ENCODE measurements around the gene POC5. TPM values are rescaled to one million over a fixed set of nuclear protein-coding genes. Genes with fewer than 3 reads are reported as not detected.

The POC5 gene
- 10 to 100 TPM in 2 of 4 donors, 1 to 10 TPM in 2; 5.1 to 68.5 (median 9.3) TPM for total RNA-seq

GRCh38 chr5:75717082-75717922 is at the start of gene POC5:
POC5 (minus strand) TSS chr5:75717437; CDS start chr5:75712937, 4,500 bp downstream.
- peak; percentile 98 to 99 (median 99) for DNase-seq
- H3K27ac ChIP-seq: peak within 1 kb of the TSS; percentile 77 to 92 (median 85)
- H3K36me3 ChIP-seq: no peaks in the 10 kb centered on the region
- H3K4me3 ChIP-seq: peak within 1 kb of the TSS; percentile 63 to 86 (median 80)
- no peaks in the 10 kb centered on the region for H3K9me3 ChIP-seq
- TF ChIP-seq CTCF (IDR thresholded peaks at IDR 0.05): peak in 1 of 6 experiments; percentile 1
- TF ChIP-seq POLR2A (IDR thresholded peaks at IDR 0.05): peak; percentile 72 to 73
- H3K27me3 ChIP-seq: no peaks in the 10 kb centered on the region
- peaks cover 0 to 11% (median 0%) of the 10 kb centered on the region in 4 donors for H3K4me1 ChIP-seq

GRCh38 chr5:75758116-75758515 is 40.9 kb upstream of the POC5 start:
- Histone ChIP-seq H3K27me3 (no peaks in the 10 kb centered on the region), H3K4me1 (no peaks in the 10 kb centered on the region), H3K36me3 (no peaks in the 10 kb centered on the region), H3K4me3 (no peak overlapping the region), H3K9me3 (no peaks in the 10 kb centered on the region), H3K27ac (no peak overlapping the region)
- no peak for TF ChIP-seq POLR2A (IDR thresholded peaks at IDR 0.05)
- TF ChIP-seq CTCF (IDR thresholded peaks at IDR 0.05): no peak
- DNase-seq: no peak

- no peak overlapping the region for H3K4me3 ChIP-seq
- H3K27me3 ChIP-seq: no peaks in the 10 kb centered on the region
- no peaks in the 10 kb centered on the region for H3K9me3 ChIP-seq
- H3K27ac ChIP-seq: no peak overlapping the region
- TF ChIP-seq POLR2A (IDR thresholded peaks at IDR 0.05): no peak
- DNase-seq: no peak
- H3K4me1 ChIP-seq: no peaks in the 10 kb centered on the region
- no peaks in the 10 kb centered on the region for H3K36me3 ChIP-seq
Observed at GRCh38 chr5:75756981-75757380, 39.7 kb upstream of the POC5 start.

GRCh38 chr5:75756211-75756610 is 39.0 kb upstream of the POC5 start:
- no peaks in the 10 kb centered on the region for H3K36me3 ChIP-seq
- no peak overlapping the region for H3K4me3 ChIP-seq
- no peak for TF ChIP-seq POLR2A (IDR thresholded peaks at IDR 0.05)
- TF ChIP-seq CTCF (IDR thresholded peaks at IDR 0.05): no peak
- no peaks in the 10 kb centered on the region for H3K4me1 ChIP-seq
- H3K27me3 ChIP-seq: no peaks in the 10 kb centered on the region
- H3K27ac ChIP-seq: no peak overlapping the region
- no peak for DNase-seq
- no peaks in the 10 kb centered on the region for H3K9me3 ChIP-seq

GRCh38 chr5:75753182-75753581 is 35.9 kb upstream of the POC5 start:
- H3K36me3 ChIP-seq: no peaks in the 10 kb centered on the region
- no peaks in the 10 kb centered on the region for H3K4me1 ChIP-seq
- no peaks in the 10 kb centered on the region for H3K9me3 ChIP-seq
- no peak overlapping the region for H3K4me3 ChIP-seq
- TF ChIP-seq POLR2A (IDR thresholded peaks at IDR 0.05) (no peak), CTCF (IDR thresholded peaks at IDR 0.05) (no peak)
- DNase-seq: no peak
- no peaks in the 10 kb centered on the region for H3K27me3 ChIP-seq
- H3K27ac ChIP-seq: no peak overlapping the region

GRCh38 chr5:75744355-75744754 is 27.1 kb upstream of the POC5 start:
- no peak for DNase-seq
- Histone ChIP-seq H3K4me3 (no peak overlapping the region), H3K36me3 (no peaks in the 10 kb centered on the region), H3K9me3 (no peaks in the 10 kb centered on the region), H3K27ac (no peak overlapping the region), H3K4me1 (no peaks in the 10 kb centered on the region), H3K27me3 (no peaks in the 10 kb centered on the region)
- no peak for TF ChIP-seq POLR2A (IDR thresholded peaks at IDR 0.05)
- TF ChIP-seq CTCF (IDR thresholded peaks at IDR 0.05): no peak

Measured in Peyer's patch (tissue), 4 donors.